Smooth muscle cell of the pulmonary artery (primary cell): ENCODE results near the gene AHCYL2. TPM values are rescaled to one million over a fixed set of nuclear protein-coding genes. Genes with fewer than 3 reads are reported as not detected.

Source experiments
- total RNA-seq: library from RNA; depleted of rRNA; stranded (reverse); fragments of >200 nt; gene quantifications from 2 replicates; pipeline ENCODE4 v1.2.3, GENCODE V29; 2014

AHCYL2 gene
- 13.2 and 16.3 TPM in 2 replicates for total RNA-seq

DNA sequence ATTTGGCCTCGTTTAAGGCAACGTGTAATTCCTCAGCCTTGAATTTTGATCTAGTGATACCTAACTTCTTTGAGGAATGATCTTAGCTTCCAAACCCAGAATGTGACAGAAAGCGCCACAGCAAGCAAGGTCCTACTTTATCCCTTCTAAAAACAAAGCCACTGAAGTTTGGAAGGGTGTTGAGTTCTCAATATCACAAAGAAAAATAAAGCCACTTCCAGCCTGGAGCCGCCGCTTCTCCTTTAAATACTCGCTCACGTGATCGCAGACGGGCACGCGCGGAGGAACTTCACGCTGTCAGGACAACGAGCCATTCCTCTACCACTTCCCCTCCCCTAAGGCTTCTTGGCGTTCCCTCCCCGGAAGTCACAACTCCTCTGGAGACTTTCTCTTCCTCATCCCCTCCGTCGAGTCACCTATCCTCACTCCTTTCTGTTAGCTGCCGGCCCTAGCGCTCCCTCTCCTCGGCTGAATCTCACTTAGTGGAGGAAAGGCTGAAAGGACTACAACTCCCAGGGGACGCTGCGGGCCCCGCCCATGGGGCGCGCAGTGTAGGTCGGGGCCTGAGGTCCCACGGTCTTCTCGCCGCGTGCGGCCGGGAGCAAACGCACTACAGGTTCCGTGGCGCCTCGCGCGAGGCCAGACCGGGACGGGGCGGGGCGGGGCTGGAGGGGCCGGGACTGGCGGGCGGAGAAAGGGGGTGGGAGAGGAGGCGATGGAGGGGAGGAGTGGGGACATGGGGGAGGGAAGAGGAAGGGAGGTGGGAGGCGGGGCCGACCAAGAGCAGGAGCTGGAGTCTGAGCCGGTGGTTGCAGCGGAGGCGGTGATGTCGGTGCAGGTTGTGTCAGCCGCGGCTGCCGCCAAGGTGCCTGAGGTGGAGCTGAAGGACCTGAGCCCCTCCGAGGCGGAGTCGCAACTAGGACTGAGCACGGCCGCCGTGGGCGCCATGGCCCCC is at the start of gene AHCYL2:
Gene AHCYL2, plus strand, starts transcription at position 780 of the 955 bp plus-strand sequence.

DNA sequence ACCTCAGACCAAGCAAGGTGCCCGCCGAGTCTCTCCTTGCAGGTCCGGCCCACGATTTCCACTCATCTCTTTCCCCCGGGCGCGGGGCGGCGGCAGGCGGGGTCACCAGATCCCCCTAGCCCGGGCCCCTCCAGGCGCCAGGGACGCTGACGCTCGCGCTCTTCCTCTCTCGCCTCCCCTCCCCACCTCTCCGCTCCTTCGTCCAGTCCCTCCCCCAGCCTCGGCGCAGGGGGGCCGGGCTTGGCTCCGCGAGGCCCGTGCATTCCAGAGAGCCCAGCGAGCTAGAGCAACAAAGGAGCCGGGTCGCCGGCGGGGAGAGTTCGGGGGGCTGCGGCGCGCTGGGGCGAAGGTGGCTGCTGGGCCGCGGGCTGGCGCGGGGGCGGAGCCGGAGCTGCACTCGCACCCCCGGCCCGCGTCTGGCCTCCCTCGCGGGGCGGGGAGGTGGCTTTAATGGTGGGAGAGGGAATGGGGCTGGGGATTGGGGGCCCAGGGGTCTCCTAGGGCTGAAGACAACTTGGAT is 36.4 kb upstream of the AHCYL2 start, which contains the start of gene SMO:
Gene SMO, plus strand, starts transcription at position 262 of the 520 bp plus-strand sequence. CDS start 519 bp downstream, outside the sequence.

DNA sequence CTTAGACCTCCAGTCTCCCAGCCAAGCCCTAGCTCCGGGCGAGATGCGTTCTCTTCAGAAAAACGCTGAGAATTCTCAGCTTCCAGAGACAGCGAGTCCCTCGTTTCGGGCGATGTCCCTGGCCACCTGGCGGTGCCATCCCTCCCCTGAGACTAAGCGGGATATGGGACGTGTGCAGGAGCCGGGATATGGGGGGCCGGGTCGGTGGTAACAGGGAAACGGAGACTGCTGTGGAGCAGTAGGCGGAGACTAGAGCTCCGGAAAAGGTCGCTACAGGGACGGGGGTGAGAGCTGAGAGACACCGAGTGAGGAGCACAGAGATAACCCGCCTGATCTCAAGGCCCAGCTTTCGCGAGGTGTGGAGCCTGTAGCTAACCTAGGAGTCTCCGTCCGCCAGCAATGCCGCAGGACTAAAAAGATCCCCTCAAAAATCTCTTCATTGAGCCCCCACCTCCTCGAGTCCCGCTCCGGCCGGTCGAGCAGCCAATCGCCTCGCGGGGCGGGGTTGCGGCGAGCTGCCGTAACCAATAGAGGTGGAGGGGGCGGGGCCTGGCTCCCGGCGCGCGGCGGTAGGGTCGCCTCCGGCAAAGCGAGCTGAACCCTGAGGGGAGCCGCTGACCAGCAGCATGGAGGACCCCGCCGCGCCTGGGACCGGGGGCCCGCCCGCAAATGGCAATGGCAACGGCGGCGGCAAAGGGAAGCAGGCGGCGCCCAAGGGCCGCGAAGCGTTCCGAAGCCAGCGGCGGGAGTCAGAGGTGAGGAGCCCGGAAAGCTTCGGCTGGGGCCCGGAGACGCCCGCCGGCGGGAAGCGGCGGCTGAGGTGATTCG is 209.2 kb downstream of the AHCYL2 start, which contains the start of gene STRIP2:
Gene STRIP2, plus strand, starts transcription at position 586 of the 828 bp plus-strand sequence. Its CDS starts 41 bp downstream, at position 627.

Other genes with a start within 250 kb of the AHCYL2 start
- gene TNPO3, start 169.9 kb upstream of the AHCYL2 start, total RNA-seq, result 58.7 and 67.2 TPM in 2 replicates
- 0.26 and 0.53 TPM in 2 replicates for gene TSPAN33, start 80.3 kb upstream of the AHCYL2 start, total RNA-seq
- 17.6 and 18.9 TPM in 2 replicates for gene SMO, start 36.4 kb upstream of the AHCYL2 start, total RNA-seq
- gene STRIP2, start 209.4 kb downstream of the AHCYL2 start, total RNA-seq, result 2.2 and 20.9 TPM in 2 replicates